Hepatocyte (in vitro differentiated cells): ENCODE measurements around the gene SHISAL1.

Experiments
- EZH2 ChIP-seq: fragments of 200-600 bp; sonication (generic); IDR thresholded peaks from 2 replicates; pipeline ENCODE4 v1.6.1; 2016; ENCODE audit warnings: antibody characterized with exemption, mild to moderate bottlenecking, borderline replicate concordance
- EZH2phosphoT487 ChIP-seq: fragments of 200-600 bp; sonication (generic); IDR thresholded peaks from one replicate; pipeline ENCODE4 v1.6.1; 2018; ENCODE audit warnings: antibody characterized with exemption, mild to moderate bottlenecking, low read depth, moderate library complexity; ENCODE audit not compliant: unreplicated experiment, severe bottlenecking
- TF ChIP-seq, protein P1 (sequence below): fragments of 200-600 bp; sonication (generic); IDR thresholded peaks from 2 replicates; pipeline ENCODE4 v1.5.1; 2016; ENCODE audit warnings: antibody characterized with exemption, mild to moderate bottlenecking; ENCODE audit not compliant: poor library complexity

- TF ChIP-seq, protein P1, sequence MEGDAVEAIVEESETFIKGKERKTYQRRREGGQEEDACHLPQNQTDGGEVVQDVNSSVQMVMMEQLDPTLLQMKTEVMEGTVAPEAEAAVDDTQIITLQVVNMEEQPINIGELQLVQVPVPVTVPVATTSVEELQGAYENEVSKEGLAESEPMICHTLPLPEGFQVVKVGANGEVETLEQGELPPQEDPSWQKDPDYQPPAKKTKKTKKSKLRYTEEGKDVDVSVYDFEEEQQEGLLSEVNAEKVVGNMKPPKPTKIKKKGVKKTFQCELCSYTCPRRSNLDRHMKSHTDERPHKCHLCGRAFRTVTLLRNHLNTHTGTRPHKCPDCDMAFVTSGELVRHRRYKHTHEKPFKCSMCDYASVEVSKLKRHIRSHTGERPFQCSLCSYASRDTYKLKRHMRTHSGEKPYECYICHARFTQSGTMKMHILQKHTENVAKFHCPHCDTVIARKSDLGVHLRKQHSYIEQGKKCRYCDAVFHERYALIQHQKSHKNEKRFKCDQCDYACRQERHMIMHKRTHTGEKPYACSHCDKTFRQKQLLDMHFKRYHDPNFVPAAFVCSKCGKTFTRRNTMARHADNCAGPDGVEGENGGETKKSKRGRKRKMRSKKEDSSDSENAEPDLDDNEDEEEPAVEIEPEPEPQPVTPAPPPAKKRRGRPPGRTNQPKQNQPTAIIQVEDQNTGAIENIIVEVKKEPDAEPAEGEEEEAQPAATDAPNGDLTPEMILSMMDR = no peak
- no peak for TF ChIP-seq EZH2
- TF ChIP-seq EZH2phosphoT487 = no peak
Observed at GRCh38 chr22:44335066-44335839, 22.5 kb upstream of the SHISAL1 start.
